Ectodermal cell (in vitro differentiated cells): Measurements from ENCODE around the gene JAKMIP2.
A peak's percentile ranks its signal among the peaks of the same experiment; 100 is the strongest.
"Not testable (repeated sequence)": the region's sequence is repeated elsewhere in the genome, so short reads cannot be mapped to it uniquely, and the experiment has no call there.

Experiments
- H3K27ac ChIP-seq: 2 replicates; pipeline ENCODE4 v1.7.0; 2013; ENCODE audit warnings: mild to moderate bottlenecking, low read depth, low read length; ENCODE audit not compliant: insufficient read depth, poor library complexity, severe bottlenecking
- H3K27me3 ChIP-seq: 2 replicates; pipeline ENCODE4 v1.7.0; 2013; ENCODE audit warnings: mild to moderate bottlenecking, low read length; ENCODE audit not compliant: insufficient read depth, control insufficient read depth, poor library complexity, severe bottlenecking
- H3K36me3 ChIP-seq: one replicate; pipeline ENCODE4 v1.7.0; 2013; ENCODE audit warnings: low read length; ENCODE audit not compliant: control insufficient read depth, insufficient read depth
- H3K4me1 ChIP-seq: one replicate; pipeline ENCODE4 v1.7.0; 2013; ENCODE audit warnings: low read length; ENCODE audit not compliant: control insufficient read depth, insufficient read depth
- H3K4me3 ChIP-seq: 2 replicates; pipeline ENCODE4 v1.7.0; 2013; ENCODE audit warnings: low read depth, low read length, control low read depth; ENCODE audit not compliant: insufficient read depth
- H3K9me3 ChIP-seq: 2 replicates; pipeline ENCODE4 v1.7.0; 2013; ENCODE audit warnings: mild to moderate bottlenecking, low read length, moderate library complexity; ENCODE audit not compliant: control insufficient read depth
- WGBS, 2 experiments: methylation state at CpG; one replicate each; pipeline ENCODE4 v1.1.7; 2013; ENCODE audit warnings: missing lambda C conversion rate in 2 of 2; 5-methylcytosine and 5-hydroxymethylcytosine counted together

Gene JAKMIP2

DNA sequence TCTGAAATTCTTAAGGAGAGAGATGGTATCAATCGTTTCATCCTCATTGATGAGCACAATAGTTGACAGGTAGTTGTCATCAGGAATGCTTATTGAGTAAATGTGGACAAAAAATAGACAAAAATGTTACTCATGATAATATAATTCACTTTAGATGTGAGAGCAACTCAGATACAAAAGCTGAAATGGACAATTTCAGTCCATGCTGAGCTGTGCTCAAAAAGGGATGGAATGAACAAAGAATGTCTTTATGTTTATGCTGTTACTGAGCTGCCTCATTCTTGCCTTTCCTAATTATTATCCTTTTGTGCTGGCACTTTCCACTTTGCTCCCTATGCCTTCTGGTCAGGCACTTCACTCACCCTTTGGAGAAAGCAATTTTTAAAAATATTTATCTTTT, 49.5 kb downstream of the JAKMIP2 start:
- no peaks in the 10 kb centered on the region for H3K9me3 ChIP-seq
- WGBS, 2 experiments = 100% methylated on average over 1 of the region's 1 CpG
- H3K4me1 ChIP-seq = peaks cover 2% of the 10 kb centered on the region
- H3K4me3 ChIP-seq = no peak overlapping the region
- H3K27me3 ChIP-seq = no peaks in the 10 kb centered on the region
- no peak overlapping the region for H3K27ac ChIP-seq
- no peaks in the 10 kb centered on the region for H3K36me3 ChIP-seq

DNA sequence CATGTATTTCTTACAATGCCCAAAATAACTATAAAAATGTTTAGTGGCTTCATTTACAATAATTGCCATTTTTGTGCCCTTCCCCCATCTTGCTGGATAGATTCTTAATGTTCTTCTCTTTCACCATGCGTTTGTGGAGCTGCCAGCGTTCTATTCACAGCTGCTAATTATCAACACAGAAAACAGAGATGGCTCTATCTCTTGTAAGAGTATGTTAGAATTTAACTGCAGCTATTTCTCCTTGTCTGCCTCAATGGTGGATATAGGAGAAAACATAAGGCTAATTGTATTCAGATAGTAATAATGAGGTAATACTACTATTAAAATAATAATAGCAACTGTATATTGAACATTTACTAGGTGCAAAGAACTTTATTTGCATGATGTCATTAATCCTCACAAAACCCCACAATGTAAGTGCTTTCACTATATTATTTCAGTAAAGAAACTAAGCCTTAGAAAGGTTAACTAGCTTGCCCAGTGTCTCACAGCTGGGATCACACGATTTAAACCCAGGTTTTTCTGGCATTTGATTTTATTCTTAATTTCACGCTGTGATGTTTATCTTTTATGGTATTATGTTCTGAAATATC, 50.1 kb downstream of the JAKMIP2 start:
- H3K27me3 ChIP-seq = no peaks in the 10 kb centered on the region
- 52 to 83% methylated on average over 3 to 4 of the region's 4 CpGs for WGBS, 2 experiments
- H3K4me3 ChIP-seq = no peak overlapping the region
- no peaks in the 10 kb centered on the region for H3K9me3 ChIP-seq
- no peaks in the 10 kb centered on the region for H3K36me3 ChIP-seq
- H3K27ac ChIP-seq = no peak overlapping the region
- peaks cover 2% of the 10 kb centered on the region for H3K4me1 ChIP-seq

DNA sequence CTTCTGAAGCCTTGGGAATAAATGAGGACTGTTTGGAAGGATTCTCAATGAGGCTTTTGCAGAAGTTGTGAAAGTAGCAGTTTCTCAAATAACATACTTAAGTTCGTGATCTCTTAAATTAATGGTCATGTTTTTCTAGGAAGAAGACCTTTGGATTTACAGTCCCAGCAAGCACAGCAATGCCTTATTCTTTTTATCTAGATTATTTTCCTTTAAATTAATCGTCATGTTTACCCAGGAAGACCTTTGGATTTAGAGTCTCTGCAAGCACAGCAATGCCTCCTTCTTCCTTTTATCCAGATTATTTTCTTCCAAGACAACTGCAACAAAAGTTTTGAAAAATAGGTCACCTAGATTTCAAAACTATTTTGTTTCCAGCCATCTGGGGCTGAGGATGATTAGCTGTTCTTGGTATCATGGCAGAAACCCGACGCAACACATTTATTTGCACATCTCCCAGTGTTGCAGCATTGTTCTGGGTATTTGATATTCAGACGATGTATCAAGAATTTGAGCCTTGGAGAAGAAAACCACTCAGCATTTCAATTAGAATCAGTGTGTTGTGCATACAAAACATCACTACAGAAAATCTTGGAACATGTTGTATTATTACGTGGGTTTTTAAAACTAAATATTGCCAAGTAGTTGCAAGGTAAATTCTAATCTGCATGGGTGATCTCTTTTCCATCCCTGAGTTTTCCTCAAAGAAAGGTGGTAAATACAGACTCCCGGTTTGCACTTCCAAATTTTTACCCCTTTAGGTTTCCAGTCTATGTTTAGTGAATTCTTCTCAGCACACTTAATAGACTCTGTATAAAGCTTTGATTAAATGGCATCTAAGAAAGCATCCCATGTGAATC, 50.9 kb downstream of the JAKMIP2 start:
- H3K27me3 ChIP-seq = no peaks in the 10 kb centered on the region
- WGBS, 2 experiments = 88 to 91% methylated on average over 7 of the region's 7 CpGs
- H3K4me1 ChIP-seq = peaks cover 2% of the 10 kb centered on the region
- no peaks in the 10 kb centered on the region for H3K36me3 ChIP-seq
- no peak overlapping the region for H3K27ac ChIP-seq
- no peaks in the 10 kb centered on the region for H3K9me3 ChIP-seq
- H3K4me3 ChIP-seq = no peak overlapping the region

DNA sequence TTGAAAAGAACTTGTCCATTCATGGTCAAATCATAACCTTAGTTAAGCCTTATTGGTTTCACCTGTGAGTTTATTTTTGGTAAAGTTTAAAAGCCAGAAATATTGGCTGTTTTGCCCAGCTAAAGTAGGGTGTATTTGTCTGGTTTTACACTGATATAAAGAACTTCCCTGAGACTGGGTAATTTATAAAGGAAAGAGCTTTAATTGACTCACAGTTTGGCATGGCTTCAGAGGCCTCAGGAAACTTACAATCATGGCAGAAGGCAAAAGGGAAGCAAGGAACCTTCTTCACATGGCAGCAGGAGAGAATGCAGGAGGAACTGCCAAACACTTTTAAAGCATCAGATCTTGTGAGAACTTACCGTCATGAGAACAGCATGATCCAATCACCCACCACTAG, 55.3 kb downstream of the JAKMIP2 start:
- WGBS, 2 experiments = 100% methylated on average over 1 of the region's 1 CpG
- Histone ChIP-seq H3K36me3 (no peaks in the 10 kb centered on the region), H3K27me3 (no peaks in the 10 kb centered on the region), H3K4me3 (no peak overlapping the region), H3K27ac (no peak overlapping the region), H3K9me3 (no peaks in the 10 kb centered on the region), H3K4me1 (peaks cover under 1% of the 10 kb centered on the region)

DNA sequence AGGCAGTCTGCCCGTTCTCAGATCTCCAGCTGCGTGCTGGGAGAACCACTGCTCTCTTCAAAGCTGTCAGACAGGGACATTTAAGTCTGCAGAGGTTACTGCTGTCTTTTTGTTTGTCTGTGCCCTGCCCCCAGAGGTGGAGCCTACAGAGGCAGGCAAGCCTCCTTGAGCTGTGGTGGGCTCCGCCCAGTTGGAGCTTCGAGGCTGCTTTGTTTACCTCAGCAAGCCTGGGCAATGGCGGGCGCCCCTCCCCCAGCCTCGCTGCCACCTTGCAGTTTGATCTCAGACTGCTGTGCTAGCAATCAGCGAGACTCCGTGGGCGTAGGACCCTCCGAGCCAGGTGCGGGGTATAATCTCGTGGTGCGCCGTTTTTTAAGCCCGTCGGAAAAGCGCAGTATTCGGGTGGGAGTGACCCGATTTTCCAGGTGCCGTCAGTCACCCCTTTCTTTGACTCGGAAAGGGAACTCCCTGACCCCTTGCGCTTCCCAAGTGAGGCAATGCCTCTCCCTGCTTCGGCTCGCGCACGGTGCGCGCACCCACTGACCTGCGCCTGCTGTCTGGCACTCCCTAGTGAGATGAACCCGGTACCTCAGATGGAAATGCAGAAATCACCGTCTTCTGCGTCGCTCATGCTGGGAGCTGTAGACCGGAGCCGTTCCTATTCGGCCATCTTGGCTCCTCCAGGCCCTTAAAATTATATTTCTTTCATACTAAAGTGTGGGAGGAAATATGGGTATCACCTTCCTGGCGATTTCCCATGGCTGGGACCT, 61.2 kb downstream of the JAKMIP2 start:
- H3K27me3 ChIP-seq, H3K36me3 ChIP-seq, H3K4me1 ChIP-seq, H3K27ac ChIP-seq, H3K9me3 ChIP-seq: not testable (repeated sequence)
- 53 to 58% methylated on average over 26 to 27 of the region's 38 CpGs for WGBS, 2 experiments
- H3K4me3 ChIP-seq = peak overlapping the region; percentile 22

DNA sequence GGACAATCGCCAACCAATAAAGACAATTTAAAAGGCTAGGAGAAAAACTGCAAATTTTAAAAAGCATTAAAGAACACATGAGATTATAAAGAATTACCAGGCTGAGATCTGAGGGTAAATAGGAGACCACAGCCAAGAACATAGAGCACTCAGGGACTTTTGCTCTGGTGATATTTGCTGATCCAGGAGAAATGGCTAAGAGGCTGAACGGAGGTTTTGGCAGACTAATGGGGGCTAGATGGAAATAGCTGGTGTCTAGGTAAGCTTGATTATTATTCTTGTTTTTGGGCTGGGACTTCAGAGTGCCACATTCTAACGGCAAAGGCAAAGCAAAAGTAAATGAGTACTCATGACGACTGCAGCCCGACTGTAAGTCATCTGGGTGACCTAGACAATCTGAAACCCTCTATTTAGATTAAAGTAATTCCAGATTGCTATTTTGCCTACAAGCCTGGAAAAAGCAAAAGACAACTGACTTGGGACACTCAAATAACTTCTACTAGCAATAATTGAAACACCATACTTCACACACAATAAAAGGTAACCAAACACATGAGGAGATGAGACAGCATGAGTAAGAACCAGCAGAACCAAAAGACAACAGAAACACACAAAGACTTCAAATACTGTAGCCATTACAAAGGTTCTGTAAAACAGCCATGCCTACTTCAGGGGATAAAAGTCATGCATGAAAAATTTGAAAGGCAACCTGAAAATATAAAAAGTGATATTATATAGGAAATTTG, 68.8 kb downstream of the JAKMIP2 start:
- H3K36me3 ChIP-seq = no peaks in the 10 kb centered on the region
- no peaks in the 10 kb centered on the region for H3K4me1 ChIP-seq
- no peak overlapping the region for H3K4me3 ChIP-seq
- H3K27ac ChIP-seq = no peak overlapping the region
- 93 to 95% methylated on average over 4 to 5 of the region's 5 CpGs for WGBS, 2 experiments
- no peaks in the 10 kb centered on the region for H3K27me3 ChIP-seq
- H3K9me3 ChIP-seq = no peaks in the 10 kb centered on the region

DNA sequence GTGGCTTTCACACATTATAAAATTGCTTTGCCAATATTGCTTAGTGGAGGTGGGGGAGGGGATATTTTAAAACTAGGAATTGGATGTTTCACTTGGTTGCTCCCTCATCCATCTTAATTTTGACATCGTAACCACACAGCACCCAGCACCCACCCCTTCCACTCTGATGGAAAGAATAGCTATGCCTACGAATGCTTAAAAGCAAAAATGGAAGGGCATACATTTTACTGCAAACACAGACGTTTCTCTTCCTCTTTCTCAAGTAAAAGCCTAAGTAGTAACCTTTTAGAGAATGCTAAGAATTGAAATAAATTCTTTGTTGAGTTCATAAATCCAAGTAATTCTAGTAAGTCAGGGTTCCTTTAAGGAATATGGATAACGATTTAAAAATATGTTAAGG, 69.9 kb downstream of the JAKMIP2 start:
- Histone ChIP-seq H3K4me1 (no peaks in the 10 kb centered on the region), H3K27me3 (no peaks in the 10 kb centered on the region), H3K36me3 (no peaks in the 10 kb centered on the region), H3K4me3 (no peak overlapping the region), H3K9me3 (no peaks in the 10 kb centered on the region), H3K27ac (no peak overlapping the region)
- WGBS, 2 experiments = 89 to 100% methylated on average over 2 to 4 of the region's 4 CpGs

DNA sequence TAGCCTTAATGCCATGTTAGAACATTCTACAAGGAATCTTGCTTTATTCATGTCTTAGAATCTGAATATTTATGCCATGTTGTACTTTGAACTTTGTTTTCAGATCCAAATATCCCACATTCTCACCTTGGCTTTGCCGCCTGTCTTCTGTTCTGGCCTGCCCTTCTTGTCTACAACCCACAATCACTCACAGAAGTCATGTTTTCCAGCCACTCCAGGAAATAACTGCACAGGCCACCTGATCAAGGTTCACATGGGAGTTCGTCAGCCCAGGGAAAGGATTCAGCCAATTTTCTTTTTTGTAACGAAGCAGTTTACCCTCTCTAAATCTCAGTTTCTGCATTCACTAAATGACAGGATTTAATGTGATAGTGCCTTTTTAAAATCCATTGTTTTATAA, 70.5 kb downstream of the JAKMIP2 start:
- Histone ChIP-seq H3K4me3 (no peak overlapping the region), H3K27me3 (no peaks in the 10 kb centered on the region), H3K36me3 (no peaks in the 10 kb centered on the region), H3K27ac (no peak overlapping the region), H3K9me3 (no peaks in the 10 kb centered on the region), H3K4me1 (no peaks in the 10 kb centered on the region)
- 87 to 99% methylated on average over 3 of the region's 3 CpGs for WGBS, 2 experiments

DNA sequence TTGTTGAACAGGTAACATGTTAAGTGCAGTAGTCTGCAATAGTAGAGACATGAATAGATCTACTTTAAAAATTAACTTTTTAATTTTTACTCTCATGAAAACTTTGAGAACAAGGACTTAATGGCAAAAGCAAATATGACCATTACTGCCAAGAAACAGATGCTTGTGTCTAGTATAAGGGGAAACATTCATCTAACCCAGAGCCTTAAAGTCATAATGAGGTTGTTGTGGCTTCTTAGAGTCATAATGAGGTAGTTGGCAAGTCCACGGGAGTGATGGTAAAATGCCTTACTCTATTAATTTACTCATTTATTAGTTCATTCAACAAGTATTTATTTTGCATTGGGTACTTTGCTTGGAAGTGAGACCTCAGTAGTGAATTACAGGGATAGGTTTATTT, 71.5 kb downstream of the JAKMIP2 start:
- Histone ChIP-seq H3K27ac (no peak overlapping the region), H3K36me3 (no peaks in the 10 kb centered on the region), H3K4me1 (no peaks in the 10 kb centered on the region), H3K27me3 (no peaks in the 10 kb centered on the region), H3K4me3 (no peak overlapping the region), H3K9me3 (no peaks in the 10 kb centered on the region)
- WGBS, 2 experiments = 100% methylated on average over 1 of the region's 1 CpG; no CpG with 5 or more reads in 1 of the 2 experiments
